Ishikawa (cell line): Measurements from ENCODE around the gene FAM204A.

ENCODE experiments used
- CEBPB ChIP-seq: IDR thresholded peaks from 2 replicates; pipeline ENCODE4 v1.6.1; 2012
- CREB1 ChIP-seq: IDR thresholded peaks from 2 replicates; pipeline ENCODE4 v1.6.1; 2012; ENCODE audit warnings: low read depth
- EGR1 ChIP-seq: IDR thresholded peaks from 2 replicates; pipeline ENCODE4 v1.6.1; 2012
- EP300 ChIP-seq: IDR thresholded peaks from 2 replicates; pipeline ENCODE4 v1.6.1; 2012; ENCODE audit warnings: borderline replicate concordance
- FOXM1 ChIP-seq: IDR thresholded peaks from 2 replicates; pipeline ENCODE4 v1.6.1; 2012; ENCODE audit warnings: low read depth, borderline replicate concordance
- NFIC ChIP-seq: IDR thresholded peaks from 2 replicates; pipeline ENCODE4 v1.6.1; 2012
- RAD21 ChIP-seq: IDR thresholded peaks from 2 replicates; pipeline ENCODE4 v1.6.1; 2012; ENCODE audit warnings: low read depth
- REST ChIP-seq: IDR thresholded peaks from 2 replicates; pipeline ENCODE4 v1.6.1; 2012; ENCODE audit warnings: low read depth, mild to moderate bottlenecking
- TAF1 ChIP-seq: IDR thresholded peaks from 2 replicates; pipeline ENCODE4 v1.6.1; 2012; ENCODE audit warnings: low read depth, mild to moderate bottlenecking
- TCF12 ChIP-seq: IDR thresholded peaks from 2 replicates; pipeline ENCODE4 v1.6.1; 2012; ENCODE audit warnings: low read depth
- TEAD4 ChIP-seq: IDR thresholded peaks from 2 replicates; pipeline ENCODE4 v1.6.1; 2012
- USF1 ChIP-seq: IDR thresholded peaks from 2 replicates; pipeline ENCODE4 v1.6.1; 2012
- YY1 ChIP-seq: IDR thresholded peaks from 2 replicates; pipeline ENCODE4 v1.6.1; 2012; ENCODE audit warnings: low read depth
- ZBTB7A ChIP-seq: IDR thresholded peaks from 2 replicates; pipeline ENCODE4 v1.6.1; 2012; ENCODE audit warnings: low read depth
- TF ChIP-seq, protein P1 (sequence below): IDR thresholded peaks from 2 replicates; pipeline ENCODE4 v1.6.1; 2012

Gene FAM204A

GRCh38 chr10:118254654-118255053 lies 87.5 kb downstream of the FAM204A start:
- TF ChIP-seq NFIC: no peak
- no peak for TF ChIP-seq TCF12
- no peak for TF ChIP-seq TEAD4
- no peak for TF ChIP-seq RAD21
- TF ChIP-seq CEBPB: no peak
- no peak for TF ChIP-seq CREB1
- no peak for TF ChIP-seq EGR1
- TF ChIP-seq USF1: no peak
- TF ChIP-seq YY1: no peak
- TF ChIP-seq ZBTB7A: no peak
- no peak for TF ChIP-seq TAF1
- TF ChIP-seq, protein P1, sequence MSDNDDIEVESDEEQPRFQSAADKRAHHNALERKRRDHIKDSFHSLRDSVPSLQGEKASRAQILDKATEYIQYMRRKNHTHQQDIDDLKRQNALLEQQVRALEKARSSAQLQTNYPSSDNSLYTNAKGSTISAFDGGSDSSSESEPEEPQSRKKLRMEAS: no peak
- TF ChIP-seq EP300: no peak
- TF ChIP-seq FOXM1: no peak
- no peak for TF ChIP-seq REST

DNA sequence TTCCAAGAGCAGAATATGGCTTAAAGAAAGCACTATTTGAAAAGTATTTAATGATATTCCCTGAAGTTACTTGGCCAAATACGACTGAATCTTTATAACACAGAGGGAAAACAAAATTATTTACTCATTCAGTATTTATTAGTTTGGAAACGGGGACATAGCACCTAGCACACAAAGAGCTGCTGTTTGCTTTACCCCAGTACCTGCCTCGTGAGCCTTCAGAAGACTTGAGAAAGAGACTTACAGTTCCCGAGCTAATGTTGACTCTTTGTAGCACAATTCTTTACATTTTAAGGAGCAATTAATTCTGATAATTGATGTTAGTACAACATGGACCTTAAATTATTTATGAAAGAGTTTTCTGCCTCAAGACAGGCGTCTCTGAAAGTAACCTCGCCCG lies 88.7 kb downstream of the FAM204A start:
- TF ChIP-seq TCF12: no peak
- no peak for TF ChIP-seq REST
- TF ChIP-seq EP300: no peak
- no peak for TF ChIP-seq USF1
- no peak for TF ChIP-seq EGR1
- TF ChIP-seq TAF1: no peak
- no peak for TF ChIP-seq ZBTB7A
- no peak for TF ChIP-seq CEBPB
- TF ChIP-seq FOXM1: no peak

GRCh38 chr10:118251791-118252190 lies 90.3 kb downstream of the FAM204A start:
- TF ChIP-seq FOXM1 (no peak), RAD21 (no peak), EGR1 (no peak), CEBPB (no peak), REST (no peak), TCF12 (no peak), USF1 (no peak), TEAD4 (no peak), ZBTB7A (no peak), EP300 (no peak), TAF1 (no peak), YY1 (no peak), NFIC (no peak)

DNA sequence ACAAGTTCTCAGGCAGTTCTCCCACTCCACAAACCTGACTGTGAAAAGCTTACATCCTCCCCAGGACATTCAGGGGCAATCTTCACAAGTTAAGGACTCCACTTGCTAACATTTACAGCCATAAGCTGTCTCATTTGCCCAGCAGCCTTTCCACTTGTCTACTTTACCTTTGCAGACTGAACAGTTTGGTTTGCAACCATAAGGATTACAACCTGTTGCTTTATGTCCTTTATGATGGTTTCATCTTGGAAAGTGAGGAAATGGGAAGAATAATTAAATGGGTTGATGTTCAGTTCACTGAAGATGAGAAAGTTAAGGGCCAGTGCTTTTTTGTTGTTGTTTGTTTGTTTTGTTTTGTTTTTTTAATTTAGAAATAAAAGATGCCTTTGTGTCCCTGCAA lies 92.4 kb downstream of the FAM204A start:
- TF ChIP-seq TCF12: no peak
- TF ChIP-seq EGR1: no peak
- TF ChIP-seq ZBTB7A: no peak
- no peak for TF ChIP-seq CREB1
- TF ChIP-seq FOXM1: no peak
- no peak for TF ChIP-seq REST
